Thyroid gland (tissue), 4 donors: ENCODE results near the gene FXYD1.

ENCODE experiments used
- POLR2A ChIP-seq, 2 donors: fragments of 450-650 bp; IDR thresholded peaks; one replicate each; pipeline ENCODE4 v1.6.1; 2017; ENCODE audit warnings: antibody characterized with exemption in 2 of 2, mild to moderate bottlenecking in 2 of 2, moderate library complexity in 1 of 2
- TF ChIP-seq, protein P1 (sequence below), 6 experiments: fragments of 200-600 bp in 3 of 6; fragments of 450-650 bp in 3 of 6; sonication (generic) in 3 of 6; IDR thresholded peaks; one replicate each; pipeline ENCODE4 v1.5.1; 2016 to 2019; ENCODE audit warnings: antibody characterized with exemption in 6 of 6, mild to moderate bottlenecking in 2 of 6, inconsistent platforms in 1 of 6, moderate library complexity in 1 of 6

DNA sequence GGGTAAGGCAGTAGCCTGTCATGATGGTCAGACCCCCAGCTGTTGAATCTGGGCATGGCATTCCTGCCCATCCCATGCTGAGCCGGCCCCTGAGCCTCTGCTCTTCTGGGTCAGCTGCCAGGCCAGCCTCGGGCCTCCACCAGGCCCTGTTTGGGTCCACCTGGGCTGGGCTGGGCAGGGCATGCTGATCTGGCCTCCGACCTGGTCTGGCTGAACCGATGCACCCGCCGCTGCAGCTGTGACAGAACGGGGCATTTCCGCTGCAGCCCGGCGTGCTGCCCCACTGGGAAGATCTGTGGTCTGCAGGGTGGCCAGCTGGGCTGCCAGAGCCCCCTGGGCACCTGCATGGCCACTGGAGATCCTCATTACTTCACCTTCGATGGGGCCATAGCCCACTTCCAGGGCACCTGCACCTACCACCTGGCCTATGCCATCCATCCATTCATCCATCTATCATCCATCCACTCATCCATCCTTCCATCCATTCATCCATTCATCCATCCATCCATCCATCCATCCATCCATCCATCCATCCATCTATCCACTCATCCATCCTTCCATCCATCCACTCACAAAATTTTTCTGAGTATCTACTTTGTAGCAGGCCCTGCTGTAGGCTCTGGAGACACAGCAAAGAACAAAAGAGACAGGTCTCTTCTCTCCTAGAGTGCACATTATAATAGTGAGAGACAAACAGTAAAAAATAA, 44.5 kb upstream of the FXYD1 start:
- no peak for TF ChIP-seq POLR2A (IDR thresholded peaks at IDR 0.05)
- TF ChIP-seq, protein P1, sequence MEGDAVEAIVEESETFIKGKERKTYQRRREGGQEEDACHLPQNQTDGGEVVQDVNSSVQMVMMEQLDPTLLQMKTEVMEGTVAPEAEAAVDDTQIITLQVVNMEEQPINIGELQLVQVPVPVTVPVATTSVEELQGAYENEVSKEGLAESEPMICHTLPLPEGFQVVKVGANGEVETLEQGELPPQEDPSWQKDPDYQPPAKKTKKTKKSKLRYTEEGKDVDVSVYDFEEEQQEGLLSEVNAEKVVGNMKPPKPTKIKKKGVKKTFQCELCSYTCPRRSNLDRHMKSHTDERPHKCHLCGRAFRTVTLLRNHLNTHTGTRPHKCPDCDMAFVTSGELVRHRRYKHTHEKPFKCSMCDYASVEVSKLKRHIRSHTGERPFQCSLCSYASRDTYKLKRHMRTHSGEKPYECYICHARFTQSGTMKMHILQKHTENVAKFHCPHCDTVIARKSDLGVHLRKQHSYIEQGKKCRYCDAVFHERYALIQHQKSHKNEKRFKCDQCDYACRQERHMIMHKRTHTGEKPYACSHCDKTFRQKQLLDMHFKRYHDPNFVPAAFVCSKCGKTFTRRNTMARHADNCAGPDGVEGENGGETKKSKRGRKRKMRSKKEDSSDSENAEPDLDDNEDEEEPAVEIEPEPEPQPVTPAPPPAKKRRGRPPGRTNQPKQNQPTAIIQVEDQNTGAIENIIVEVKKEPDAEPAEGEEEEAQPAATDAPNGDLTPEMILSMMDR (IDR thresholded peaks at IDR 0.05): no peak
